ENCODE measurements around the gene SGCD. TPM values are rescaled to one million over a fixed set of nuclear protein-coding genes. Genes with fewer than 3 reads are reported as not detected.

The SGCD gene
- total RNA-seq, 1 donor = 13.8 TPM

GRCh38 chr5:156753846-156754245 lies 426.9 kb downstream of the SGCD start:
- no peak for TF ChIP-seq CTCF (IDR thresholded peaks at IDR 0.05; ENCODE audit: insufficient read depth, low read depth, low read length)
- no peak overlapping the region for H3K4me3 ChIP-seq (ENCODE audit: low read depth, low read length)
- no peak for DNase-seq (ENCODE audit: low read depth)

GRCh38 chr5:156755421-156756087 lies 428.6 kb downstream of the SGCD start:
- TF ChIP-seq CTCF (IDR thresholded peaks at IDR 0.05; ENCODE audit: insufficient read depth, low read depth, low read length) = no peak
- no peak for DNase-seq (ENCODE audit: low read depth)

GRCh38 chr5:156758011-156758791 lies 431.2 kb downstream of the SGCD start:
- DNase-seq (ENCODE audit: low read depth) = no peak
- H3K4me3 ChIP-seq (ENCODE audit: low read depth, low read length) = no peak overlapping the region
- TF ChIP-seq CTCF (IDR thresholded peaks at IDR 0.05; ENCODE audit: insufficient read depth, low read depth, low read length) = no peak

More at GRCh38 chr5:156755421-156756087, 428.6 kb downstream of the SGCD start:
- H3K4me3 ChIP-seq (ENCODE audit: low read depth, low read length) = no peak overlapping the region

- no peak for TF ChIP-seq CTCF (IDR thresholded peaks at IDR 0.05; ENCODE audit: insufficient read depth, low read depth, low read length)
- H3K4me3 ChIP-seq (ENCODE audit: low read depth, low read length) = no peak overlapping the region
- DNase-seq (ENCODE audit: low read depth) = no peak
Observed at GRCh38 chr5:156759156-156759555, 432.2 kb downstream of the SGCD start.

GRCh38 chr5:156762771-156763170 lies 435.8 kb downstream of the SGCD start:
- H3K4me3 ChIP-seq (ENCODE audit: low read depth, low read length) = no peak overlapping the region
- no peak for TF ChIP-seq CTCF (IDR thresholded peaks at IDR 0.05; ENCODE audit: insufficient read depth, low read depth, low read length)
- DNase-seq (ENCODE audit: low read depth) = no peak

GRCh38 chr5:156764176-156764971 lies 437.4 kb downstream of the SGCD start:
- H3K4me3 ChIP-seq (ENCODE audit: low read depth, low read length) = no peak overlapping the region
- TF ChIP-seq CTCF (IDR thresholded peaks at IDR 0.05; ENCODE audit: insufficient read depth, low read depth, low read length) = no peak
- DNase-seq (ENCODE audit: low read depth) = no peak

Data from fibroblast of villous mesenchyme (primary cell).